GM18519 (cell line): ENCODE data around the gene LATS2.

ENCODE experiments used
- ATAC-seq: cut with Tn5 transposase; IDR thresholded peaks from one replicate; pipeline ENCODE4 v1.9.1; 2021; ENCODE audit warnings: mild to moderate bottlenecking, moderate library complexity; ENCODE audit not compliant: unreplicated experiment, low FRiP score

The LATS2 gene

DNA sequence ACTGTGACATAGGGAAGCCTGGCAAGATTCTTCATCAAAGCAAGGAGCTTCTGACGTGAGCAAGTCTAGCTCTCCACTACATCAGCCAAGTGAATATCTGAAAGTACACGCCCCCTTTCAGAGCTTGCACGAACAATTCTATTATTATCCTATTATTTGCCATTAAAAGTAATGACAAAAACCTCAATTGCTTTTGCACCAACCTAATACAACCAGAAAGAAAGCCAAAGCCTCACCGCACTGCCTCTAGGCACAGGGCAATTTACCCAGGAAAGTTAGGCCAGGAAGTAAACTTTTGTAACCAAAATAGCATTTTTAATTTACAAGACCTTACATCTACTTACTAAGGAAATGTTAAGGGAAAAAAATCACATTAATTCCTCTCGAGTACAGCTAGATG is 41.2 kb downstream of the LATS2 start:
- no peak for ATAC-seq

DNA sequence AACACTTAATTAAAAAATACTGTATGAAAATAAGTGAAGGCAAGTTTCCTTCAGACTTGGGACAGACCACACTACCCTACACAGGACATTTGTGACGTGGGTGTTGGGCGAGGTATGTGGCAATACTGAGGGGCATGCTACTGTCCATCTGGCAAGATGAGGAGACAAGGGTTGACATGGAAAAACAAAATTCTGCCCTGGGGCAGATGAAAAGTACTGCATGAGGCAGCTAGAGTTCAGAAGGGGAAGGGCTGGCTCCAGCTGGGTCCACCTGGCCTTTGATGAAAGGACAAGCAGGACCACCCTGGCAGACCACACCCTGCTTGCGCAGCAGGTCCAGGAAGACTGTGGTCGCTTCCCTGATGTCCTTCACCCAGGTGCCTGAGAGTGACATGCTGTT is 43.2 kb downstream of the LATS2 start:
- no peak for ATAC-seq

DNA sequence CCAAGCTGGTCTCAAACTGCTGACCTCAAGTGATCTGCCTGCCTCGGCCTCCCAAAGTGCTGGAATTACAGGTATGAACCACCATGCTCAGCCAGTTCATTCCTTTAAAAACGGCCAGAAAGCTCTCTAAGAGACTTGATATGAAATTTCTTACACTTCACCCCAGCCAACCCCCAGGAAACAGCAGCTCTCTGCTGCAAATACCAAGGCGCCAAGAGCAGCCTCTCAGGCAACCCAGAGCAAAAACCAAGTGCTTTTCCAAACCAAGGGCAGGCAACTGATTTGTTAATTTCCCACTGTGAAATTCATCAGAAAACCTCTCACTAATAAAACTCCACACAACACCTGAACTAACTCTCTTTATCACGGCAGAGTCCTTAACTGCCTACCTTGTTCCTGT is 44.9 kb downstream of the LATS2 start:
- no peak for ATAC-seq

DNA sequence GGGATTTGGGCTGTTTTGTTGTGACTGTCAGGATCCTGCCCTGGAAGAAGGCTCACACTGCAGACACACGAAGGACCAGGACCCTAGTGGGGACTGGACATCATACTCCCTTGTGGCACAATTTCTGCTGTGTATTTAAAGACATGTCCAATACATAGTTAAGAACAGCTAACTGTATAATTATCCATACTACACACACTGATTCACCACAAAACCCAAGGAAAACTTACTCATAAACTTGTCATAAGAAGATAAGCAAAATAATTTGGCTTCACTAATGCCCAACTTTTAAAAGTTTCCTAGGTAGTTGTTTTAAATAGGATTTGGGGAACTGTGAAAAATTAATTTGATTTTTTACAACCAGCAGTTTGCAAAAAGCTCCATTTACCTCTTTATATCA is 46.1 kb downstream of the LATS2 start:
- ATAC-seq, result no peak

DNA sequence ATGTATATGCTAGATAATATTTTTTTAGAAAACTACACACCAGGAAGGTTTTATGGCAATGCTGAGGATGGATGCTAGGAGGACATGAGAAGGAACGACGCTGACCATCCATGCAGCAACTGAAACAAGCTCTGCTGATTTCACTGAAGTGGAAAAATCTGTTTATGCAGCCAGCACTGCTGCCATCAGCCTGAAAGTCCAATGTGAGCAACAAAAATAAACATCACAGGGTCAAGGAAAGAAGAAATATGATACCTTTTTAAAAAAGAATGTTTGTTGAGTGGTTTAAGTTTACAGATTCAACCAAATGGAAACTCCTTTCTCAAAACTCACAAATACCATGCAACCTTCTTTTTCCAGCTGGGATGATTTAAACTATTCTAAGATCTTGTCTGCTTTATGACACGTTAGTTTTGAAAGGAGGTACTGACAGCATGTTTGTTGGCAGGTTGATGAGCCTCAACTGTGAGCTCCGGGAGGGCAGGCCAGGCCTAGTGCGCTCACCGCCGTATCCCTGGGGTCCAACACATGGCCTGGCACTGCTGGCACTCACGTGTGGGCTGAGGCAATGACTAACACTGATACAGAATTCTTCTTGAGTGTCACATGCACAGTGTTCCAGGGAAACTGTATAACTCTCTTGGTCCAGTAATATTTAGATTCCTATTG is 46.8 kb downstream of the LATS2 start:
- no peak for ATAC-seq

DNA sequence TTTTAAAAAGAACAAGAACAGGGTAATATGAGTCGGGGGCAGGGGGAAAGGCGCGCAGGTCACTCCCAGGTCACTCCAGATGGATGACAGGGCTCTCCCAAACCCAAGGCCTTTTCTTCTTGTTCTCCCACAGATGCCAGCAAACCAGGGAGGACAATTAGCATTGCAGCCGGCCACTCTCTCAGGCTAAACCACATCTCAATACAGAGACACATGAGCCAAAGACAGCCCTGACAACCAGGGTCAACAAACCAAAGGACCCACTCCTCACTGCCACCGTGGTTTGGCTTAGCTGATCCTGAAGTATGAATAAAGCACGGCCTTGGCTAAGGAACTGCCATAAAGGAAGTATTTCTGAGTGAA is 47.3 kb downstream of the LATS2 start:
- ATAC-seq, result no peak

DNA sequence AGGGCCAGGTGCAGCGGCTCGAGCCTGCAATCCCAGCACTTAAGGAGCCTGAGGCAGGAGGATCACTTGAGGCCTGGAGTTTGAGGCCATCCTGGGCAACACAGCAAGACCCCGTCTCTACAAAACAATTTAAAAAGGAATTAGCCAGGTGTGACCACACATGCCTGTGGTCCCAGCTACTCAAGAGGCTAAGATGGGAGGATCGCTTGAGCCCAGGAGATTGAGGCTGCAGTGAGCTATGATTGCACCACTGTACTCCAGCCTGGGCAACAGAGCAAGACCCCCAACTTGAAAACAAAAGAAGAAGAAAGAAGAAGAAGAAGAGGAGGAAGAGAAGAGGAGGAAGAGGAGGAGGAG is 47.7 kb downstream of the LATS2 start:
- no peak for ATAC-seq

DNA sequence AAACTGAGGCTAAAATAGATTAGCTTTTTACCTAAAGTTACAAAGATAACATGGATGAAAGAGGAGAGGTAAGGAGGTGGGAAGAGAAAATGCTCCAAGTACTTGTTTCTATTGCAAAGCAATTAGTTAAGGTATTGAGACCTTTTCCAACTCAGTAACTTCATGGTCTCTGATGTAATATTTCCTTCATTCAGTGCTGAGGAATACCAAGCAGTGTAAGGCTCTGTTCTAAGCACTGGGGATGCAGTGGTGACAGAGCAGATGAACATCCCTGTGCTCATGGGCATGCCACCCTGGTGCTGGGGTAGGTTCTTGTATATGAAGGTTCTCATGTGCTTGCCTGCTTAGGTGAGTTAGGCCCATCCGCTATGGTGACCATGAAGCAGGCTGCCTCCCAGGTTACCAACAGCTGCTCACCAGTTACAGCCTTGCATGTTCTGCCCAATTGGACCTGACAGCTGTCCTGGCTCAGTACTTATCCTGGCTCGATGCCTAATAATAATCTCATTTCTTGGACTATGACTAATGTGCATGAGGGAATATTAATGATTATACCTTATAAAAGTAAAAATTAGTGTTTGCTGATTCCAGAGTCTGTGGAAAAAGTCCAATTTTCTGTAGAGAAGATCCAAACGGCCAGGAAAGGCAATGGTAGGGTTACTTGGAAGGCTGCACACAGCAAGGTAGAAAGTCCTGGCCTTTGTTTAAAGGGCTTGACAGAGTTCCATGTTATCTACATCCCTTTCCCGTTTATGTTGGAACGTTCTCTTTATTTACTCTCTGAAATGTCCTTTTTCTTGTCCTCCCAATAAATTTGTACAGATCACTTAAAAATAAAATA is 48.3 kb downstream of the LATS2 start:
- ATAC-seq, result no peak

DNA sequence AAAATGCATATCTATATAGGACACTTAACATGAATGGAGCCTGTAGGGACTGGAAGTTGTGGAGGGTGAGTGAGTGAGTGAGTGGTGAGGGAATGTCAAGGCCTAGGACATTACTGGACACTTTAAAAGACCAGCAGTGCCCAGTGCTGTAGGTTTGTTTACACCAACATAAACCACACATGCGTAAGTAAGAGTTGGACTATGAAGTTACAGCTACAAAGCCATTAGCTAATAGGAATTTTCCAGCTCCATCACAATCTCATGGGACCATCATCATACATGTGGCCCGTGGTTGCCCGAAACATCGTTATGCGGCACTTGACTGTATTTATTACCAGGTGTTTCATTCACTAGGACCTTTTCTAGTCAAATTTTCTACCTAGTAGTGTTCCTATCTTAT is 49.2 kb downstream of the LATS2 start:
- no peak for ATAC-seq

DNA sequence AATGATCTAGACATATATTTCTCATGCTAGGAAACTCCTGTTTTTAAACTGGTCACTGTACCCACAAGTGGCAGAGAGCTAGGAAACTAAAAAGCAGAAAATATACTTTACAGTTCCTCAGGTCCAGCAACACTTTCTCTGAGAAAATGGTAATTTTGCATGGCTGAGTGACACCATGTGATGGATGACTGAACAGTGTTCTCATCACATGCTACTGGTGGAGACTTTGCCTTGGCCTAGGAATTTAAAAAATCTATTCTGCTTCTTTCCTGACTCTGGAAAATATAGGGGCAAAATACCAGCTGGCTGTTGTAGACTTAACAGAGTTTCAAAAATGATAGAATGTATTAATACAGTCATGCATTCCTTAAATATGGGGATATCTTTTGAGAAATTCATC is 50.0 kb downstream of the LATS2 start:
- no peak for ATAC-seq

DNA sequence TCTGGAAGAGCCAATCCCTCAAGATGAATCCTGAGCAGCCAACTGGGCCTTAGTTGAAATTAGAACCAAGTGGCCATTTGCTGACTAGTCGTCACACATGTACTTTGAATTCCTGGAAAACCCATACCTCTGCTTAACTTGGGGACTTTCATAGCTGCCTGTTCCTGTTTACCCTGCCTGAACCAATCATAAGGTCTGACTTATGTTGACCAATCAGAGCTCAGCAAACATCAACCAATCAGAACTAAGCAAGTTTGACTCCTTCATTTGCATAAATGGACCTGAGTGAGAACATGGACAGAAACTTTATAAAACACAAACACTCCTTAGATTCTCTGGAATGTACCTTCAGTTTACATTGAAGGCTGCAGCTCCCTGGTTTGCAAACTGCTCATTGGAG is 50.8 kb downstream of the LATS2 start:
- ATAC-seq, result no peak

DNA sequence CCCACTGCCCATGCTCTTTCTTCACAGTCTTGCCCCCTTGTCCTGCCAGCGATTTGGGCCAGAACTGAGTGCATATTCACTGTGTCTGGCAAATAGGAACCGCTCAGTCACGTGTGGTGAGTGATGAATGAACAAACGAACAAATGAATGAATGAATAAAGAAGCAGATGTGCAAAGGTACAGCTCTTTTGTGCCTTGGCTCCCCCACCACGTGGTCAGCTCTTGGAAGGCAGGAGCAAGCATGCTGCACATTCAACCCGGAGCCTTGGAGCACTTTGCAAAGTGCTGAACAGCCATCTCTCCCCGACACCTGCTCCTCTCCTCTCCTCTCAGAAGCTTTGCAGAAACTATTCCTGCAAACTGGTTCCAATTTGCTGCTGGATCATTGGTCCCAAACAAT is 52.4 kb downstream of the LATS2 start:
- no peak for ATAC-seq

DNA sequence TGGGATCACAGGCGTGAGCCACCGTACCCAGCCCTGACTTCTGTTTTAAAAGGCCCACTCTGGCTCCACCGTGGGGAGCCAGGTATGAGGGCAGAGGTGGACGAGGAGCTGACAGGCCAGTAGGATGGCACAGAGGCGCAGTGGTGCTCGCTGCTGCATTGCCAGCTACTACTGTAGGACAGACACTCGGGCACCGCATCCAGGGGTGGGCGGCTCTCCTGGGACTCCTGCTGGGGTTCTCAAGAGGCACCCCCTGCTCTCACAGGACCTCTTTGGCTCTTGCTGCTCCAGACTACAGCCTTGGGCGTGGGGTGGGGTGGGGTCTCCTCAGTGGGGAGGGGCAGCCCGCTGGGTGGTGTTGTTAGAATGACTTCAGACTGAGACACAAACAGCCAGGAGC is 53.4 kb downstream of the LATS2 start:
- ATAC-seq, result no peak

DNA sequence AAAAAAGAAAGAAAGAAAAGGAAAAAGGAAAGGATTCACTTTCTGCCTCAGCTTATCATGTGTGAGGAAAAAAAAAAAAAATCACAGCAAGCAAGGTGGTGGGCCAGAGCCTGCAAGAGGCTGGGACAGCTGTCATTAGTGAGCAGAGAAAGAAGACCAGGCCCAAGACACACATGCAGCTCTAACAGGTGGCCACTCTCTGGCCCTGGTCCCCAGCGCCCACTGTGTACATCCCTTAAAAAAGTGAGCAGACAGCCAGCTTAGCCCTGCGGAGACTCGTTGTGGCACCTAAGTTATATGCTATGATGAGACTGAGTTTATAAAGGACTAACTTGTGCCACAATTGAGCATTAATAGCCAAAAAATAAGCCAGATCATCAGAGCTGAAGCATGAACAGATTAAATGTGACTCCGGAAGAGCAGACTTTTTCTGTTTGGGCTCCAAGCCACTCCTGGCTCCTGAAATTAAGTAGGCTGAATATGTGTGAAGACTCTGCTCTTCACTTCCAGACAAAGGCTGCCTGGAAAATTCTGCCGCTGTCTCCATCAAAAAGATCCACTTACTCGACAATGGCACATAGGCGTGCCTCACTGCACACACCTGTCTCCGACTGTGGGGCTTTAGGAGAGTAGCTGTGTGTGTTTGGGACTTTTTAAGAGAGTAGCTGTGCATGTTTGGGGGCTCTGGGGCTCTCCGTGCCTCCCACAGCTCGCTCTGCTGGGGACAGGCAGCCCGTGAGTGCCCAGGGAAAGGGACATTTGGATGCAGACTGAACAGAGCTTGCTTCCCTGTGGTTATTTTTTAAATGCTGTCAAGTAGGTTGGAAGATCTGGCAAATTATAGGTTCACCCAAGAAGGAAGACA is 55.0 kb downstream of the LATS2 start:
- ATAC-seq, result no peak

DNA sequence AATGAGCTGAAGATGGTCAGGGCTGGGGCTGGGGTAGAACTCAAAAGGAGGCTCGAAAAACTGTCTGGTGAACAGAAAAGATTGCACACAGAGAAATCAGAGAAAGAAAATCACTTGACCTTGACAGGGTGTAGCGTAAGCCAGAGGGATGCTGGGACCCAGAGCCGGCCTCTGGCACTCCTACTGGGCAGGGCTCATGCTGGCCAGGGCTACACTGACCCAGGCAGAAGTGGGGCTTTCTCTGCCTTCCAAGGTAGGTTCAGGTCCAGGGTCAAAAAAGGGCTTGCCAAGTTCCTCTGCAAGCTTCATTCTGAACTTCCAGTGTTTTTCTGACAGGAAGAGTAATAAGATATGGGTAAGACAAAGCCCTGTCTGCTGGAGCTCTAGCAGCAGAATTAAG is 56.2 kb downstream of the LATS2 start:
- ATAC-seq, result no peak

DNA sequence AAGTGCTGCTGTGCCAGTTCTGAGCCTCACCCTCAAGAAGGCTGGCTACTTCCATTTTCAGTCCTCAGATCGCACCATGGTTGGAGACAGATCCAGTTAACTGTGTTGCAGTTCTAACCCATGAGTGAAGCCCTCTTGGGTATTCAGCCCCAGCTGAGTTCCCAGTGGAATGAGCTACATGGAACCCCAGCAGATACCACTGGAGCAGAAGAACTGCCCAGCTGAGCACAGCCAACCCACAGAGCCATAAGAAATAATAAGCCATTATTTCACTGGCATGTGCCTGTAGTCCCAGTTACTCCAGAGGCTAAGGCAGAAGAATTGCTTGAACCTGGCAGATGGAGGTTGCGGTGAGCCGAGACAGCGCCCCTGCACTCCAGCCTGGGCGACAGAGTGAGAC is 59.9 kb downstream of the LATS2 start:
- ATAC-seq, result no peak

DNA sequence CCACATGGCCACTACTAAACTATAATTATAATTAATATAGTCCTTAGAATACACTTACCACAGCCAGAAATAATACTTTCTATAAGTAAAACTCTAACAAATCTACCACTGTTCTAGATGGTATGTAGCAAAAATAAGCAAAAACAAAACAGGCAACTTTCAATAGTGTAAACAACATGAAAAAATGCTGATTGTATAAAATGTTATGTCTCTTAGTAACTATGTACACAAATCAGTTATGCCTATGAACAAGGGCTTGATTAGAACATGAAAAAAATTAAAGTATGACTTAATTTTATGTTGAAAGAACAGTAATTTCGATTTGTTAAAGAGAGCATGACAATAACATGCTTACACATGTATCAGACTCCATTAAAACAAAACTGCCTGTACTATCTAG is 60.7 kb downstream of the LATS2 start:
- no peak for ATAC-seq

DNA sequence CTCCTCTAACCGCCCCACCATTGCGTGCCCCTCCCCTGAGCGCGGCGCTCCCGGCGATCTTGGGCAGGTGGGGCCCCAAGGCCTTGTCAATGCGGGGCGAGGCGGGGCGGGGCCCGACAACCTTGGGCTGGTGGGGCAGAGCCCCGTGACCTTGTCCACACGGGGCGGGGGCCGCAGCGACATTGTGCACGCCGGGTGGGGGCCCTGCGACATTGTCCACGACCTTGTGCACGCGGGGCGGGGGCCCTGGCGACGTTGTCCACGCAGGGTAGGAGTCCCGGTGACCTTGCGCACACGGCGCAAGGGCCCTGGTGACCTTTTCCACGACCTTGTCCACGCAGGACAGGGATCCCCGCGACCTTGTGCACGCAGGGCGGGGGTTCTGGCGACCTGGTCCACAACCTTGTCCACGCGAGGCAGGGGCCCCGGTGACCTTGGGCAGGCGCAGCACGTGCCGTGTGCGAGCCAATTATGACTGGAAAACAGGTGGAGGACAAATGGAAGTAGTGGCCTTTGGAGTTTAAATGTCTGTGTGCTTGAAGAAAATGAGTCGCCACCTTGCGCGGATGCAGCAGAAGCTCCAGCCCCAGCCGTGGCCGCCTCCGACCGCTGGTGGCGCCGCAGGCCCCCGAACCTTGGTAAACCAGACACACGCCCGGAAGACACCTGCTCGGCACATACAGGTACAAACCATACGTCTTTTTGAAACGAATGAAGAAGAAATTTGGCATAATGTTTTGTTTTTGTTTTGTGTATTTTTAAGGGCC is 62.6 kb downstream of the LATS2 start:
- ATAC-seq, result no peak

DNA sequence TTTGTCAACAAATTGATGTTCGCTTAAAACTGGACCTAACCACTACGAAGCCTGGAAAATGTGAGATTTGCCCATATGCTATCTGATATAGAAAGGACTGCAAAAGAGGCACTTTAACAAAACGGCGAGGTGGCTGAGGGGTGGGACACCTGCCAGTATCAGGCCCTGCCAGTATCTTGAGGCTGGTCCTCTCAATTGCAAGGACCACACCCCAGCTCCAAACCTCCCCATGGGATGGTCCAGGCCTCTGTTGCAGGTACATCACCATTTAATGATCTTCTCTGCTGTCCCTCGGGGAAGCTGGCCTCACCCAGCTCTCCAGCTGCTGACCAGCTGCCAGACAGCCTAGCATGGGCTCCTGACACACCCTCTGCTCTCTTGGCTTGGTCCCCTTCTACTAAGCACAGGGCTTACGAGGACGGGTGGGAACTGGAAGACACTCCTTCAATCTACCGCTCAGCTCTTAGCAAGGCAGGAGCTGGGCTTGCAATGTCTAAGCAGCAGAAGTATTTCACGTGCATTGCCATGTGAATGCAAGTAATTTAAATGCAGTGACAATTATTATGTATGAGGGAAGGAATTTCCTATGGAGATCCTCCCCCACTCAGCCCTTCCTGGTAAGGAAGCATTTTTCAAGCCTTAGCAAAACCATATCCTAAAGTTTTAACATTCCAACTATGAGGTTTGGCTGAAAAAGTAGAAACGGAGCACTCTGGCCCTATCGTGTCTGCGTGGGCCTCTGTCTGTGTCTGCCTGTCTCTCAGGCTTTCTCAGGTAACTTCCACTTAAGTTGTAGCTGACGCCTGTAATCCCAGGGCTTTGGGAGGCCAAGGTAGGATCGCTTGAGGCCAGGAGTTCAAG is 63.9 kb downstream of the LATS2 start:
- ATAC-seq, result no peak
